AML-193 (cell line): ENCODE results near the gene LRRN1.

Source experiments
- DNase-seq, 2 experiments: peaks; one replicate each; lab custom pipeline; 2025; lab: John Stamatoyannopoulos, UW

LRRN1 gene

GRCh38 chr3:3799173-3800079 lies at the start of gene LRRN1:
Gene LRRN1 (plus strand): TSS chr3:3799431. CDS start chr3:3844642, 45,211 bp downstream.
- peak in 1 of 2 experiments; percentile 9 for DNase-seq

DNA sequence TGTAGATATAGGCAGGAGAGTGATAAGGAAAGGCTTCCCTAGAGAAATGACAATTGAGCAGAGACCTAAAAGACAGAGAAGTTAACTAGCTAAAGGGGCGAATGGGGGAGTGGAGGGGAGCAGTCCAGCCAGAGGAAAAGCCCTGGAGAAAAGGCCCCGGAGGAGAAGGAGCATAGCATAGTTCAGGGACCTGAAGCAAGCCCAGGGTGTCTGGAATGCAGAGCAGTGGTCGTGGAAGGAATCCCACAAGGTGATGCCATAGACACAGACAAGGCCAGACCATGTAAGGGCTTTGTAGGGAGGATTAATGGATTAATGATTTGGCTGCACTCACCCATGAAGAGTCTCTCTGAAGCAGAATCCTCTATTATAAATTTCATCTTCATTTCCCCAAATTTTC lies 45.8 kb upstream of the LRRN1 start:
- no peak for DNase-seq

DNA sequence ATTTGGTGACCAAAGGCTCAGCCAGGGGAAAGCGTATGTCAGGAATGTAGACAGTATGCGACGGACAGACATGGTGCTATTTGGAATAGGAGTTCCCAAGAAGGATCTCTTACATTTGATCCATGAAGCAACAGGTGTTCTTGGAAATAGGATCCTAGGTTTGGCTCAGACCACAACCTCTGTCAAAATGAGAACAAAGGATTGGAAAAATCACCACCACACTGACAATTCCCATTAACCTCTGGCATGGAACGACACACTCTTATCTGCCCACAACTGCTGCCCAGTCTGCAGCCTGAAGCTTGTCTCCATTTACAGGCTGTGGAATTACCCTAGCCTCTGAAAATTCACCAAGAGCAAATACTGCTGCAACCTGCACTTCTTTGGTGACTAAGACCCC lies 33.6 kb upstream of the LRRN1 start:
- no peak for DNase-seq

DNA sequence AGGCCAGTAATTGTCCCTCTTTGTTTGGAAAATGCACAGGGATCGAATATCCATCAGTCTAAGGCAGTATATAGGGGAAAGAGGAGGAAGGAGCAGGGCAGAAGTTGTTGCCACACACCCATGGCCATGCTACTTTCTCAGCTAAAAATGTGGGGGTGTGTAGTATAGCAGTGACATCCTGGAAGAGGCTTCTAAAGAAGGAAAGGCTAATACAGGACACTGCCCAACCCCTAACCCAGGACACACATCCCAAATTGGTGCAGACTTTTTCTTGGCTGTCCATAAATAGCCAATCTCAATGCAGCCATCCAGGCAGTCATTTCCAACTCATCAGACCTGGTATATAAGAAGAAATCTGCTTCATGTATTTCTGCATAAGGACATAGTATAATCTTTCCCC lies 33.1 kb upstream of the LRRN1 start:
- no peak for DNase-seq

DNA sequence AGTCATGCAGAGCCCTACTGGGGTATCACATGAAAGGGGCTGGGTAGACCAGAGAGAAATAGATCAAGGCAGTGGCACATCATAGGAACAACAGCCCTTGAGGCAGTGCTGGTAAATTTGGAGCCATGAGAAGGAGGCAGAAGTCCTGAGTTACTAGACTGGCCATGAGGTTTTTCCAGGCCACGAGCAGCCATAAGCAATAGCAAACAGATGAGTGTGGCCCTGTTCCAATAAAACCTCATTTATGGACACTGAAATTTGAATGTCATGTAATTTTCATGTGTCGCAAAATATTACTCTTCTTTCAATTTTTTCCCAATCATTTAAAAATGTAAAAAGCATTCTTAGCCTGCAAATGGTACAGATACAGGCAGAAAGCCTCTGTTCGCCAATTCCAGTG lies 28.1 kb upstream of the LRRN1 start:
- DNase-seq, result no peak

DNA sequence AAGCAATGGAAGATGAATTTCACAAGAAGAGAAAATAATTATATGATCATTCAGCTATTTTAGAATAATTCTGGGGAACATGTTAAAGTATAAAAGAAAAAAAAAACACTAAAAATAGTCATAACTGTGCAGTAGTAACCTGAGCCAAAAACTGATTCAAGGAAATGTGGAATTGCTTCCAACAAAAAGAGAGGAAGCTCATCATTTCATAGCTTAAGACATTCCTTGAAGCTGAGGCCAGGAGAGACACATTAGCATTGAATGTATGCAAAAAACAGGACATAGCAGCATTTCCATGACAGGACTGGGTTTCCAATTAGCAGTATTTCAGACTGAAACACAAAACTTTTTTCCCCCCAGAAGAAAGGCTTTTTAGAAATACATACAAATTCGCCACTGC lies 27.7 kb upstream of the LRRN1 start:
- no peak for DNase-seq

DNA sequence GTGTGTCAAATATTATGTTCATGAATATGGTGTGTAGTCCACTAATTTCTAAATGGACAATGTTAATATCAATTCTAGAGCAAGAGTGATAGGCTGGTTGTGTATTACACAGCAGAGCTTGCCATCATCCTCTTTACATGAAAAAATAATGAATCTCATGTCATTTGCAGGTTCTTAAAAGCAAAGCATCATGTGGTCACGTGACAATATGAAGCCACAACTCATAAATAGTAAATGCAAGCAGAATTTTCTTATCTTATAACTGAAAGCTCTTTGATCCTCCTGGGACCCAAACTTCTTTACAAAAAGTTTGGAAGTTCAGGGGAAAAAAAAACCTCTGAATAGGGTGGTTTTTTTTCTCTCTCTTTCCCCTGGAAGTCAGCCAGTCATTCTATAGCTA lies 26.9 kb upstream of the LRRN1 start:
- no peak for DNase-seq

DNA sequence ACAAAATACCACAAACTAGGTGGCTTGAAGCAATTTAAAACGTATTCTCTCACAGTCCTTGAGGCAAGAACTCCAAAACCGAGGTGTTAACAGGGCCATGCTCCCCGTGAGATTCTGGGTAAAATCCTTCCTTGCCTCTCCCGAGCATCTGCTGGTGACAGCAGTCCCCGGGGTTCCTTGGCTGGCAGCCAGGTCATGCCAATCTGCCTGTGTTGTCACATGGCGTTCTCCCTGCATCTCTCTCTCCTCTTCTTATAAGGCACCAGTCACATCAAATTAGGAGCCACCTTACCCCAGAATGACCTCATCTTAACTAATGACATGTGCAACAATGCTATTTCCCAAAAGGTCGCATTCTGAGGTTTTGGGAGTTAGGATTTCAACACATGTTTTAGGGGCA lies 26.3 kb upstream of the LRRN1 start:
- no peak for DNase-seq

- DNase-seq, result no peak
These were observed 22.6 kb upstream of the LRRN1 start for GRCh38 chr3:3776607-3777006.

DNA sequence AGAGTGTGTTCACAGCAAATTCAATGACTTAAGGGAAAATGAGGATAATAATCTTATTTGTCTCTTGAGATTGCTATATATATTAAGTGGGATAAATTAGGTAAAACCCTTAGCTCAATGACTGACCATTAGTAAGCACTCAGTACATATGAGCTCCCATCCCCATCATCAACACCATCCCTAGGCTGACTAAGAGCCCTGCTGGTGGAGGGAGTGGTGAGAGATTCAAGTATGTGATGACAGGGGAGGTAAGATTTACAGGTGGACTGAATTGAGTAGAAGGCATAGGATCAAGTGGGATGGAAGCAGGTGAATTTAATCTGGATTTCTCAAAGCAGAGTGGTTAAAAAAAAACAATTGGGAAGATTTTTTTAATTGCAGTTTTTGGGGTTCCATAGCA lies 21.0 kb upstream of the LRRN1 start:
- DNase-seq, result no peak

DNA sequence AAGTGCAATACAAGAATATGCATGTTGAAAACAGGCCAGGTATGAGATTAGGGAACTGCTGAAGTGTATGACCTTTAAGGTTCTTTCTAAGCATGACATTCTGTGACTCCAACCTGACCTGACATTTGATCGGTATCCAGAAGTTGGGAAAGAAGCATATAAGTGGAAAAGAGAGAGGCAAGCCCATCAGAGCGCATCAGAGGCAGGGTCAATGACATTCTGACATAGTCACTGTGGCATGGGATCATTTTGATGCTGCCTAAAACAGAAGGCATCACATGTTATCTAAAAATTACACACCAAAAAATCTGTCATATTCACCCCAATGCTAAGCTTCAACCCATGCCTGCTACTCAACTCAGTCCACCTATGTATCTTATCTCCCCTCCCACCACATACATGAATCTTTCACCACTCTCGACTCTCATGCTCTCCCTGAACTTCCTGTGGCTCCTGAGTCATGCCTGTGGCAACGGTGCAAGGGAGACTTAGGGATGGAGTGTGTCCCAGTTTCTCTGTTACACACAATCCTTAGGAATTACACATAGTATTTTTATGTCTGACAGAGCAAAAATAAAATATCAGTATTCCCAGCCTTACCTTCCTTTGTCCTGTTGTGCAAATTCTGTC lies 20.5 kb upstream of the LRRN1 start:
- DNase-seq, result no peak

GRCh38 chr3:3782457-3782856 lies 16.8 kb upstream of the LRRN1 start:
- DNase-seq, result no peak

DNA sequence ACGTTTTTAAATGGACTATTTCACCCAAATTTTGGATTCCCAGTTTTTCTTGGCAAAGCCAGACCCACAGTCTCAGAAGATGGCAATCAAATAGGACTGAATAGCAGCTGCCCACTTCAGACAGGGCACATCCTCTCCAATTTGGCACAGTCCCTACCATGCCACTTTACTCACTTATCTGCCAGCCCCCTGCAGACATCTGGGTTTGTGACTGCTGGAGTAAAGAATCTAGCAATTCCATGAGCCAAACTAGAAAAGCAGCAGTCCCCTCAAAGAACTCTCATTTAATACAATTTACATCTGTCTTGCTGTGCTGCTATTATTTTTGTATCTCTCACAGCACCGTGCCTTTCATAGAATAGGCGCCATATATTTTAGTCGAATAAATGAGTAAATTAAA lies 16.0 kb upstream of the LRRN1 start:
- no peak for DNase-seq

- no peak for DNase-seq
These were observed 15.5 kb upstream of the LRRN1 start for GRCh38 chr3:3783696-3784095.

DNA sequence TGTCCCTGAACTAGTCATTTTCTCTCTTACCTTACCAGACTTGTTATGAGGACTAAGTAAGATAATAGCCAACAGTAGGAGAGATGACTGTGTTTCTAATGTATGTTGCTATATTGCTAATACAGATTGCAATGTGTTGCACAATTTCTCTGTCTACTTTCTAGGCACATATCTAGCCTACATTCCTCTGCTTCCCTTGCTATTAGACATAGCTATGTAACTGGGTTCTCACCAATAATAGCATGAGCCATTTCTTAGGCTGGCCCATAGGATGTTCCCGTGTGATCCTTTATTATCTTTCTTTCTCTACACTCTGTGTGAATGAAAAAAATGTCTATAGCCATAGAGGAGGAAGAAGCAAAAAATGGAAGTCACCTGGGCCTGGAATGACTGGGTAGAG lies 6.8 kb upstream of the LRRN1 start:
- DNase-seq, result no peak

DNA sequence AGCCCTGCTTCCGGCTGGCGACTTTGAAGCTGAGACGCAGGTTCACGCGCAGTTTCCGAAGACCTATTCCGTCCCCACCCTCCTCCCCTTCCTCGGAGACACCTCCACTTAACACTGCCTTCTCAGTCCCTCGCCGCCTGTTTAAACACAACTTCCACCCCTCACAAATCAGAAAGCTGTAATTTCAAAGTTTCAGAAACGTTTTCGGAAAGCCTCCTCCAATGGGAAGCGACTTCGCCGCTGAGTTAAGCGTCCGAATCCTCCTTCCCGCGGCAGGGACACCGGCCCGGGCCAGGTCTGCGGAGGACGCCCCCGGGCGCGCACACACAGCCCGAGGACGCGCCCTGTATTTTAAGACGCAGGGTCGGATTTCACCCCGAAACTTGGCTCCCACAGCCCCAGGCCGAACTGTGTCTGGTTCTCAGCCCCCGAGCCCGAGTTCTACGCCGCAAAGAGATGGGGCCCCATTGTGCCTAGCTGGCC lies 559 bp upstream of the LRRN1 start:
- DNase-seq, result no peak

- DNase-seq, result no peak
These were observed 837 bp downstream of the LRRN1 start for GRCh38 chr3:3800080-3800455.

- DNase-seq, result no peak
These were observed 1.7 kb downstream of the LRRN1 start for GRCh38 chr3:3800685-3801493.

DNA sequence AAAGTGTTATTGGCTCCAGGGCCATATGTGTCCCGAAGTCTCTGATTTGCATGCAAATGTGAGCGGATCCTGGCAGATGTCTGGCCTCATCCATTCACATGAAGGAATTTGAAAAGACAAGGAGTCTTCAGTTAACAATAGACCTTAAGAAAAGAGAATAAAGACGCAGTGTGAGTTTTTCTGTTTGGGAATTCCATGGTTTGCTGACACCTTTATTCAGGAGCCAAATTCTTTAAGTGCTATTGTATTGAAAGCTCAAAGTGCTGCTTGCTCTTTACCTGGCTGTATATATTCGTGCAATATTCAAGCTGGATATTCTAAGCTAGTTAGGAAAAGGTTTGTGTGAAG lies 2.2 kb downstream of the LRRN1 start:
- DNase-seq, result no peak

DNA sequence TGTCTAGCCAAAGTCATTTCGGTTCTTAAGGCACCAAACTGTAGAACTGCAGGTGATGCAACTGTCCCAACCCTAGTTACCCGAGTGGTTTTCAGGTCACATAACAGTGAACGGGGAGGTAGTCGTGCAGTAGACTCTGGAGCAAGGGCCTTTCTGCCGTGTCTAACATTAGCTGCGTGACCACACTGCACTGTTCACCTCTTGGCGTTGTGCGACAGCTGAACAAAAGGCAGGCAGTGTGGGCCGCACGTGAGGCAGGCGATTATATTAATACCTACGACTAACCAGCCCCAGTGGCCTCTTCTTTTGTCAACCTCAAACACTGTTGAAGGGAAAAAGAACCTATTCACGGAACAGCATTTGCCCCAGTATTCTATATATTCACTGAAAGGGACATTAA lies 2.8 kb downstream of the LRRN1 start:
- DNase-seq, result no peak

GRCh38 chr3:3804560-3804959 lies 5.3 kb downstream of the LRRN1 start:
- no peak for DNase-seq

GRCh38 chr3:3806092-3806491 lies 6.9 kb downstream of the LRRN1 start:
- no peak for DNase-seq

DNA sequence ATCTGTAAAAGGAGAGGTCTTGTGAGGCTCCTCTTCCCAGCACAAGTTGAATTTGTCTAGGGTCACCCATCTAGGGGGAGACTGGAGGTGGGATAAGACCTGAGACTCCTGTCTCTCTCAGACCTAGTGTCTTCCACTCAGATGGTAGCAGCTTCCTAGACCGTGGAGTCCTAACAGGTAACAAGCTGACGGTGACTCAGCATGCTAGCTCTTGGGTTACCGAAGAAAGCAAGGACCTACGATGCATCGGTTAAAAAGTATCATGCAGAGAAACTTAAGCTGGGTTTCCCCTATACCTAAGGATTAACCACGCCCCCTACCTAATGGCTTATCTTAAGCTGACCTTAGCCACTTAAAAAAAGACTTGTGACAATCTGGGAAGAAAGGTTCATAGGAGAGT lies 7.6 kb downstream of the LRRN1 start:
- DNase-seq, result no peak
